ENCODE data around the gene CDC37.

Gene CDC37

DNA sequence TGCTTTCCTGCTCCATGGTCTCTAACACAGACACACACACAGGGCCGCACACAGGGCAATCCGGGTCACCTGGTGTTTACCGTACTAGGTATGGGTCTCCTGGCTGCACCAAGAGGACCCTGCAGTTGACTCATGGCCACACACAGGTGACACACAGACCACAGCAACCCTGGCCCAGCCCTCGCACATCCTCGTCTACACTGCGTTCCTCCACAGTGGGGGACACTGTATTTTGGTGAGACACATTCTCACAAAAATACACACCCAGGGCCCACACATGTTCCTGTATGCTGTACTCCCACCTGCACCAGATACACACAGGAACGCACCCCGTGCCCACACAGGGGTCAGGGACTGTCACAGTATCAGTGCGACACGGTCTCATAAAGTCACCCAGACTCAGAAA lies 29.8 kb upstream of the CDC37 start:
- DNase-seq (ENCODE audit: low read depth), result no peak
- no peak overlapping the region for H3K4me3 ChIP-seq (ENCODE audit: low read depth, low read length)
- TF ChIP-seq, protein P1, sequence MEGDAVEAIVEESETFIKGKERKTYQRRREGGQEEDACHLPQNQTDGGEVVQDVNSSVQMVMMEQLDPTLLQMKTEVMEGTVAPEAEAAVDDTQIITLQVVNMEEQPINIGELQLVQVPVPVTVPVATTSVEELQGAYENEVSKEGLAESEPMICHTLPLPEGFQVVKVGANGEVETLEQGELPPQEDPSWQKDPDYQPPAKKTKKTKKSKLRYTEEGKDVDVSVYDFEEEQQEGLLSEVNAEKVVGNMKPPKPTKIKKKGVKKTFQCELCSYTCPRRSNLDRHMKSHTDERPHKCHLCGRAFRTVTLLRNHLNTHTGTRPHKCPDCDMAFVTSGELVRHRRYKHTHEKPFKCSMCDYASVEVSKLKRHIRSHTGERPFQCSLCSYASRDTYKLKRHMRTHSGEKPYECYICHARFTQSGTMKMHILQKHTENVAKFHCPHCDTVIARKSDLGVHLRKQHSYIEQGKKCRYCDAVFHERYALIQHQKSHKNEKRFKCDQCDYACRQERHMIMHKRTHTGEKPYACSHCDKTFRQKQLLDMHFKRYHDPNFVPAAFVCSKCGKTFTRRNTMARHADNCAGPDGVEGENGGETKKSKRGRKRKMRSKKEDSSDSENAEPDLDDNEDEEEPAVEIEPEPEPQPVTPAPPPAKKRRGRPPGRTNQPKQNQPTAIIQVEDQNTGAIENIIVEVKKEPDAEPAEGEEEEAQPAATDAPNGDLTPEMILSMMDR (conservative IDR thresholded peaks at IDR 0.05; ENCODE audit: low read depth, low read length), result no peak

DNA sequence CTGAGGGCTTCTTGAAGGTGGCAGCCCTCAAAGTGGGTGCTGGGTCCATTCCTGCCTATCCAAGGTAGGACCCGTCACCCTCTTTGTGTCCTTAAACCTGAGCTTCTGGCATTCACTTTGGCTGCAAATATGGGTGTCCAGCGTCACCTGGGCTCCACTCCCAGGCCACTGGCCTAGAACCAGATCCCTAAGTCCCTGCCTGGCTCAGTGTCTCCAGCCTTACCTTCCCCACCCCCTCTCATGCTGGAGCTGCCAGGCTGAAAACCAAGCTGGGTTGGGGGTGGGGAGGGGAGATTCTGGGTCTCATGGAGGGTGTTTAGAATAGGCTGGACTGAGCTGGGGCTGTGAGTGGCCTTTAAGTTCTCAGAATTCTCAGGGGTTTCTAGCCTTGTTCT lies 29.4 kb upstream of the CDC37 start:
- TF ChIP-seq, protein P1 (conservative IDR thresholded peaks at IDR 0.05; ENCODE audit: low read depth, low read length), result no peak
- DNase-seq (ENCODE audit: low read depth), result no peak
- peak overlapping the region; percentile 61 for H3K4me3 ChIP-seq (ENCODE audit: low read depth, low read length)

DNA sequence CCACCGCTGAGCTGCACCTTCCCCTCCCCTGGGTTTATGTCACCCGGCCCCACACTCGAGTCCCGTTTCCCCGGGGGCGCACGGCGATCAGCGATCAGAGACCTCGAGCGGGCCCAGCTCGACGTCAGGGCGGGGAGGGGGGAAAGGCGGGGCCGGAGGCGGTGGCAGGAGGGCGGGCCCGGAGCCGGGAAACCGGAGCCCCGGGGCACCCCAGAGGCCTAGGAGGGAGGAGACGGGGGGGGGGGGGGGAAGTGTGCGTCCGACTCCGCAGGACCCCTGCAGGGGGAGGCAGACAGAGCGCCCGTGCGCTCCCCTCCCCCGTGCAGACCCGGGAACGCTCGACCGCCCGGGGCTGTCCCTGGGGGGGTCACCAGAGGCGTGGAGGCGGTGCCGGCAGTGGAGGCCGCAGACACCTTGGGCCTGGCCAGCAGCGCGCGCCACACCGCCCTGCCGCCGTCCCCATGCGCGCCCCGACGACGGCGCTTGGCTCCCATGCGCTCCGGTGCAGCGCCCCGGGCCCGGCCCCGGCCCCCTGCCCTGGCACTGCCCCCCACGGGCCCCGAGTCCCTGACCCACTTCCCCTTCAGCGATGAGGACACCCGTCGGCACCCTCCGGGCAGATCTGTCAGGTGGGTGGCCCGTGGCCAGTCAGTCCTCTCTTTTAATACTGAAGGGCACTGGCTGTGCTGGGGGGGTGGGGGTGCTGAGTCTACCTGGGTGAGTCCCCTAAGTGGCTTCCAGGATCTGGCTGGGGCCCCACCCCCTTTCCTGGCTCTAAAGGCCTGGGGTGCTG lies 28.8 kb upstream of the CDC37 start:
- DNase-seq (ENCODE audit: low read depth), result no peak
- H3K4me3 ChIP-seq (ENCODE audit: low read depth, low read length), result peak overlapping the region; percentile 61
- TF ChIP-seq, protein P1 (conservative IDR thresholded peaks at IDR 0.05; ENCODE audit: low read depth, low read length), result no peak

DNA sequence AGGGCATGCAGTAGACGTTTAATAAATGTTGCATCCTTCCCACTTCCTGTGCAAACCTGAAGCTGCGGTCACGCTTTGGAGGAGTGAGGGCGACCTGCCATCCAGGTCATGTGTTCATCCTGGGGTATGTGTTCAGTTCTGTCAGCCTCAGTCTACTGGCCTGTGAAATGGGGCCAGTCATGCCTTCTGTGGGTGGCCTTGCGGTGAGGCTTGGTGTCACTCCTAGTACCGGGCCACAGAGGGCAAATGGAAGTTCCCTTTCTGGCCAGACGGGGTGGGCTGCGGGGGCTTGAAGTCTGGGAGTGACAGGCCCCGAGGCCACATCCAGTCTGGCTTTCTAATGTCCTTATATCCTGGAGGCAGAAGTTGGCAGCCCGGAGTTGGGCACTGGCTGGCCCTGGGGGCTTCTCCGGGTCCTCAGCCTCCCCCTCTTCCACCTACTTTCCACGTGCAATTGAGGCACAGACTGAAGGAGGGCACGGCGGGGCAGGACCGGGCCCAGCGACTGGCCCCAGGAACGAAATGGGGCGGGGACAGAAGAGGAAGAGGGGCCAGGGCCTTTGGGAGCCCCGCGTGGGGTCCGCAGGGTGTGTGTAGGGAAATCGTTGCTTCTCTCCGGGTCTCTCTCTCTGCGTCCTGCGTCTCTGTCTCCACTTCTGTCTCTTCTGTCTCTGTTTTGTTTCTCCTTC lies 28.1 kb upstream of the CDC37 start:
- TF ChIP-seq, protein P1 (conservative IDR thresholded peaks at IDR 0.05; ENCODE audit: low read depth, low read length), result no peak
- peak overlapping the region; percentile 61 for H3K4me3 ChIP-seq (ENCODE audit: low read depth, low read length)
- no peak for DNase-seq (ENCODE audit: low read depth)

DNA sequence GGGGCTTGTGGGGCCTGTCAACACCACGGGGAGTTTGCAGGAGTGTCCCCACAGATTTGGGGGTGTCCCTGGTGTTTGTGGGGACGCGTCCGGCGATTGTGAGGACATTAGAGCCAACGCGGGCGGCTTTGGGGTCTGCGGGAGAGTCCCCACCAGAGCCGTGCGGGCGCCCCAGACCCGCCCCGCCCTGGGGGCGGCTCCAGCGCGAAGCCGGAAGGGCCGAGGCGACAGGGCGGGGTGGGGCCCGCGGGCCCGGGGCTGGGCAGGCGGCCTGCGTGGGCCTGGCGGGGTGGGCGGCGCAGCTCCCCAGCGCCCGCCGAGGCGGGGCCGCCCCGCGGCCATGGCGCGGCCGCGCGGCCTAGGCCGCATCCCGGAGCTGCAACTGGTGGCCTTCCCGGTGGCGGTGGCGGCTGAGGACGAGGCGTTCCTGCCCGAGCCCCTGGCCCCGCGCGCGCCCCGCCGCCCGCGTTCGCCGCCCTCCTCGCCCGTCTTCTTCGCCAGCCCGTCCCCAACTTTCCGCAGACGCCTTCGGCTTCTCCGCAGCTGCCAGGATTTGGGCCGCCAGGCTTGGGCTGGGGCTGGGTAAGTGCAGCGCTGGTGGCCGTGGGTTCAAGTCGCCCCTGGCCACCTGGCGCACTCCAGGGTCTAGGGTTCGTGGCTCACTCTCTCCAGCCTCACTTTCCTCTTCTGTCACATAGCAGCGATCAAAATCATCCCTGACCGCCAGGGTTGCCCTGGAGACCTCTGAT lies 27.3 kb upstream of the CDC37 start:
- TF ChIP-seq, protein P1 (conservative IDR thresholded peaks at IDR 0.05; ENCODE audit: low read depth, low read length), result peak; percentile 7
- peak; percentile 36 for DNase-seq (ENCODE audit: low read depth)

DNA sequence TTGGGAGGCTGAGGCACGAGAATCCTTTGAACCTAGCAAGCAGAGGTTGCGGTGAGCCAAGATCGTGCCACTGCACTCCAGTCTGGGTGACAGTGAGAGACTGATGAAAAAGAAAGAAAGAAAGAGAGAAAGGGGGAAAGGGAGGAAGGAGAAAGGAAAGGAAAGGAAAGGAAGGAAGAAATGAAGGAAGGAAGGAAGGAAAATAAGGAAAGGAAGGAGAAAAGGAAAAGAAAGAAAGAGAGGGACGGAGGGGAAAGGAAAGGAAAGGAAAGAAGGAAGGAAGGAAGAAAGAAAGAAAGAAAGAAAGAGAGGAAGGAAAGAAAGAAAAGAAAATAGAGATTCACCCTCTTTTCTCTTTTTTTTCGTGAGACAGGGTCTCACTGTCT lies 25.6 kb upstream of the CDC37 start:
- TF ChIP-seq, protein P1 (conservative IDR thresholded peaks at IDR 0.05; ENCODE audit: low read depth, low read length), result no peak
- no peak for DNase-seq (ENCODE audit: low read depth)
- H3K4me3 ChIP-seq (ENCODE audit: low read depth, low read length), result no peak overlapping the region

More for the DNA sequence above, 27.3 kb upstream of the CDC37 start:
- H3K4me3 ChIP-seq (ENCODE audit: low read depth, low read length), result peak overlapping the region; percentile 61

All from choroid plexus epithelial cell (primary cell).